Stimulated activated CD8-positive, alpha-beta memory T cell treated with anti-CD3 and anti-CD28 coated beads, Interleukin-15, amount 100 ng/mL, for 24 hours (primary cell): ENCODE data around the gene NCBP3.
"Not testable (repeated sequence)": the region's sequence is repeated elsewhere in the genome, so short reads cannot be mapped to it uniquely, and the experiment has no call there.

Experiments used
- DNase-seq: peaks from one replicate; pipeline ENCODE4 v3.0.0-alpha.2; 2020; ENCODE audit warnings: low read depth

Gene NCBP3

DNA sequence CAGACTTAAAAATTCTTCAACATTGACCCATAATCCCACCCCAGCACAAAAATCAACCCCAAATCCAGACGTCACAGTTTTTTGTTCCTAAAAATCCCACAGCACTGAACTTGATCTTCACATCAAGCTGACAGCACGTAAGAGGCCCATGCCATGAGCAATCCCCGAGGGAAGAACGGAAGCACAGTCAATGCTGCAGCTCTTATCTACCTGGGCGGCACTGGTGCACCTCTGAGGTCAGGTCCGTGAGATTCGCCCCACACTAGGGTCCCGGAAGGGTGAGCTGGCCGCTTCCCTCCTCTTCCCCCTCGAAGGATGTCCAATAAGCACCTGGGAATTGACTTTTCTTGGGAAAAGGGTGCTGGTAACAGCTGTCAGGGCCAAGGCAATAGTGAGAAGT, 33.8 kb downstream of the NCBP3 start:
- DNase-seq = no peak

DNA sequence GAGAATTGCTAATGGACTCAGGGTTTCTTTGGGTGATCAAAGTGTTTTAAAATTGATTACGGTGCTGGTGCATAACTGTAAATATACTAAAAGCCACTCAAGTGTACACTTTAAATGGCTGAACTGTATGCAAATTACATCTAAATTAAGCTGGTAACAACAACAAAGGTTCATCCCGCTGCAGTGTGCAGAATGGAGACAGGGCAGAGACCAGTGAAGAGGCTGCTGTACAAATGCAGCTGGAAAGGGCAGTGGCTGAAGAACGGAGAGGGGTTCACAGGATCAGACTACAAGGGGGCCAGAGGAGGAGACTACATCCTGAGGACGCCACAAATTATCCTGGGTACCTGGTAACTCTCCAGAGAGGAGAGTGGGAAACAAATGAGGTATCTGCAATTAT, 36.0 kb downstream of the NCBP3 start:
- DNase-seq = no peak

GRCh38 chr17:3809135-3809534, 36.9 kb downstream of the NCBP3 start:
- no peak for DNase-seq

- DNase-seq = no peak
Measured at GRCh38 chr17:3808701-3809100, 37.3 kb downstream of the NCBP3 start.

- no peak for DNase-seq
Measured at GRCh38 chr17:3805581-3805980, 40.5 kb downstream of the NCBP3 start.

GRCh38 chr17:3804503-3804931, 41.5 kb downstream of the NCBP3 start:
- DNase-seq = no peak

DNA sequence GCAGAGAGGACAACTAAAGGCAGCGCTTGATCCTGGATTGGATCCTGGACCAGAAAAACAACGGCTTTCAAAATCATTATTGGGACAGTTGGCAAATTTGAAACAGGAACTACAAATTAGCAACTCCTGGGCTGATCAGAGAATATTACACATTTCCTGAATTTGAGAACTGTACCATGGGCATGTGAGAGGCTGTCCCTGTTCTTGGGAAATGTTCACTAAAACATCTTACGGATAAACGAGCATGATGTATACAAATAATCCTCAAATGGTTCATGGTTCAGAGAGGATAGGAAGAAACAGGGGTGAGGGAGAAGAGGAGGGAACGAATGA, 42.8 kb downstream of the NCBP3 start:
- DNase-seq = no peak

GRCh38 chr17:3802461-3803307, 43.4 kb downstream of the NCBP3 start:
- DNase-seq = no peak

- no peak for DNase-seq
Measured at GRCh38 chr17:3801792-3802191, 44.3 kb downstream of the NCBP3 start.

GRCh38 chr17:3801347-3801746, 44.7 kb downstream of the NCBP3 start:
- DNase-seq = no peak

GRCh38 chr17:3800362-3801271, 45.4 kb downstream of the NCBP3 start, which contains the start of gene ITGAE:
ITGAE (minus strand) TSS chr17:3801188; CDS start chr17:3801144, 44 bp downstream.
- no peak for DNase-seq

GRCh38 chr17:3799181-3799945, 46.7 kb downstream of the NCBP3 start:
- DNase-seq = no peak

GRCh38 chr17:3798273-3799180, 47.5 kb downstream of the NCBP3 start:
- no peak for DNase-seq

DNA sequence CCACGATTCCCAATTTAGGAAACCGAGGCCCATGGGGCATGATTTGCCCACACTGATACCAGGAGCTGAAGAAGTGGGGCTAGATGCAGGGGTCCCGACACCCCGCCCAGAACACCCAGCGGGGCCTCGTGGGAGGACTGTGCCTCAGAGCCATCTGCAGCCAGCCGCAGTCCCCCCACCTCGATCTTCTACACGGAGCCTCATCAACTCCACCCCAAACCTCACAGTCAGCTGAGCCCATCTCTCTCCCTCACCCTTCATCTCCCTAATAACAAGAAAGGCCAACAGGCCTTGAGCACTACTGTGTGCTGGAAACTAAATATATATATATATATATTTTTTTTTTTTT, 49.2 kb downstream of the NCBP3 start:
- DNase-seq = no peak

- peak; percentile 49 for DNase-seq
Measured at GRCh38 chr17:3796110-3796821, 49.8 kb downstream of the NCBP3 start.

DNA sequence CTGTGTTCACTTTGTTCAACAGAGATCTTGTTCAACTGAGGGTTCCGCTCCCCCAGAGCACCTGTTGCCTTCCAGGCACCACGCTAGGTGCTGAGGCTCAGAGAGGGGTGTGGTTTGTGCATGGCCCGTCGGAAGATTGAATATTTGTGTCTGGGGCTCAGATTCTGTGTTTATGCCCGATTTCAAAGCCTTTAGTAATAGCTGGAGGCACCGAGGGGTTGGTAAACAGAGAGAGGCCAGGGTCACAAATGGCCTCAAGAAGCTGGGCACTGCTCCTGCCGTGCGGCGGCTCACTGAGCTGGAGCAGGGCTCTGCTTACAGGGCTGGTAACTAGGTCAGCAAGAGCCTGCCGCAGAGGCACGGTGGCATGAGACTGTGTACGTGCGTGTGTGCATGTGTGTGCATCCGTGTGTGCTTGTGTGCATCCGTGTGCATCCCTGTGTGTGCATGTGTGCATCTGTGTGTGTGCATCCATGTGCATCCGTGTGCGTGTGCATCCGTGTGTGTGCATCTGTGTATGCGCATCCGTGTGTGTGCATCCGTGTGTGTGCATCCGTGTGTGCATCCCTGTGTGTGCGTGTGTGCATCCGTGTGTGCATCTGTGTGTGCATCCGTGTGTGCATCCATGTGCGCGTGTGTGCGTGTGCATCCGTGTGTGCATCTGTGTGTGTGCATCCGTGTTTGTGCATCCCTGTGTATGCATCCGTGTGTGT, 50.5 kb downstream of the NCBP3 start:
- DNase-seq = no peak

- no peak for DNase-seq
Measured at GRCh38 chr17:3794557-3795389, 51.3 kb downstream of the NCBP3 start.

GRCh38 chr17:3794152-3794551, 51.9 kb downstream of the NCBP3 start:
- DNase-seq = not testable (repeated sequence)

DNA sequence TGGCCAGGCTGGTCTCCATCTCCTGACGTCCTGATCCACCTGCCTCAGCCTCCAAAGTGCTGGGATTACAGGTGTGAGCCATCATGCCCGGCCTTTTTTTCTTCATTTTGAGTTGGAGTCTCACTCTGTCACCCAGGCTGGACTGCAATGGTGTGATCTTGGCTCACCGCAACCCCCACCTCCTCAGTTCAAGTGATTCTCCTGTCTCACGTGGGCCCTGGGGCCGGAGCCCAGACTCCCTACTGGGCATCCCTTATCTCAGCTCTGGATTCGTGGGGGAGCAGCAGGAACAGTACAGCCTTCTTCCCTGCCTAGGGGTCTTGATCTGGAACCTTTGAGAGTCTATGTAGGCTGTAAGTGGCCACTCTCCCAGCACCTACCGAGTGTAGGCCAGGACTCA, 52.8 kb downstream of the NCBP3 start:
- DNase-seq = not testable (repeated sequence)
